ENCODE data around the gene EIF3J.
"Not testable (repeated sequence)": the region's sequence is repeated elsewhere in the genome, so short reads cannot be mapped to it uniquely, and the experiment has no call there.

The EIF3J gene

GRCh38 chr15:44535523-44536301 is 1.2 kb upstream of the EIF3J start:
- Histone ChIP-seq H3K4me3 (replicated peaks; ENCODE audit: low read depth, low read length) (peak overlapping the region; percentile 77), H3K27me3 (replicated peaks; ENCODE audit: control insufficient read depth, insufficient read depth, low read length) (no peaks in the 10 kb centered on the region), H3K36me3 (ENCODE audit: control insufficient read depth, insufficient read depth, low read length) (no peaks in the 10 kb centered on the region; the same call in 1 of the 2 replicates)
- TF ChIP-seq CTCF (IDR thresholded peaks at IDR 0.05; ENCODE audit: insufficient read depth, low read length, poor library complexity, severe bottlenecking): no peak
- DNase-seq (ENCODE audit: extremely low read depth, insufficient read length): peak; percentile 11

GRCh38 chr15:44536302-44536961 is 515 bp upstream of the EIF3J start:
- peak; percentile 51 for TF ChIP-seq CTCF (IDR thresholded peaks at IDR 0.05; ENCODE audit: insufficient read depth, low read length, poor library complexity, severe bottlenecking)
- peak; percentile 86 for DNase-seq (ENCODE audit: extremely low read depth, insufficient read length)
- no peaks in the 10 kb centered on the region for H3K27me3 ChIP-seq (replicated peaks; ENCODE audit: control insufficient read depth, insufficient read depth, low read length)
- H3K36me3 ChIP-seq (ENCODE audit: control insufficient read depth, insufficient read depth, low read length): no peaks in the 10 kb centered on the region; the same call in 1 of the 2 replicates
- H3K4me3 ChIP-seq (replicated peaks; ENCODE audit: low read depth, low read length): peak overlapping the region; percentile 77

- DNase-seq (ENCODE audit: extremely low read depth, insufficient read length): no peak
- peak overlapping the region; percentile 77 for H3K4me3 ChIP-seq (replicated peaks; ENCODE audit: low read depth, low read length)
- H3K36me3 ChIP-seq (ENCODE audit: control insufficient read depth, insufficient read depth, low read length): no peaks in the 10 kb centered on the region; the same call in 1 of the 2 replicates
- TF ChIP-seq CTCF (IDR thresholded peaks at IDR 0.05; ENCODE audit: insufficient read depth, low read length, poor library complexity, severe bottlenecking): no peak
- H3K27me3 ChIP-seq (replicated peaks; ENCODE audit: control insufficient read depth, insufficient read depth, low read length): no peaks in the 10 kb centered on the region
Measured at GRCh38 chr15:44537735-44538240, 841 bp downstream of the EIF3J start.

- no peak overlapping the region for H3K4me3 ChIP-seq (replicated peaks; ENCODE audit: low read depth, low read length)
- no peaks in the 10 kb centered on the region for H3K27me3 ChIP-seq (replicated peaks; ENCODE audit: control insufficient read depth, insufficient read depth, low read length)
- no peak for DNase-seq (ENCODE audit: extremely low read depth, insufficient read length)
- no peaks in the 10 kb centered on the region; the same call in none of the 2 replicates for H3K36me3 ChIP-seq (ENCODE audit: control insufficient read depth, insufficient read depth, low read length)
- no peak for TF ChIP-seq CTCF (IDR thresholded peaks at IDR 0.05; ENCODE audit: insufficient read depth, low read length, poor library complexity, severe bottlenecking)
Measured at GRCh38 chr15:44541282-44541958, 4.5 kb downstream of the EIF3J start.

- TF ChIP-seq CTCF (IDR thresholded peaks at IDR 0.05; ENCODE audit: insufficient read depth, low read length, poor library complexity, severe bottlenecking): no peak
- Histone ChIP-seq H3K27me3 (replicated peaks; ENCODE audit: control insufficient read depth, insufficient read depth, low read length) (no peaks in the 10 kb centered on the region), H3K36me3 (ENCODE audit: control insufficient read depth, insufficient read depth, low read length) (no peaks in the 10 kb centered on the region; the same call in none of the 2 replicates), H3K4me3 (replicated peaks; ENCODE audit: low read depth, low read length) (no peak overlapping the region)
- DNase-seq (ENCODE audit: extremely low read depth, insufficient read length): no peak
Measured at GRCh38 chr15:44542596-44542995, 5.6 kb downstream of the EIF3J start.

GRCh38 chr15:44544745-44545144 is 7.8 kb downstream of the EIF3J start:
- H3K36me3 ChIP-seq (ENCODE audit: control insufficient read depth, insufficient read depth, low read length); DNase-seq (ENCODE audit: extremely low read depth, insufficient read length); H3K27me3 ChIP-seq (replicated peaks; ENCODE audit: control insufficient read depth, insufficient read depth, low read length); H3K4me3 ChIP-seq (replicated peaks; ENCODE audit: low read depth, low read length): not testable (repeated sequence)

Measured in GM06990 (cell line).